GM21737 (cell line): ENCODE results near the gene TRABD2B.

Experiments
- ATAC-seq: cut with Tn5 transposase; IDR thresholded peaks from one replicate; pipeline ENCODE4 v1.9.1; 2021; ENCODE audit warnings: mild to moderate bottlenecking, moderate library complexity; ENCODE audit not compliant: unreplicated experiment

The TRABD2B gene

GRCh38 chr1:47938520-47938919 lies 58.7 kb downstream of the TRABD2B start:
- ATAC-seq: no peak

- ATAC-seq: no peak
These were observed 59.5 kb downstream of the TRABD2B start for GRCh38 chr1:47937586-47938254.

GRCh38 chr1:47936916-47937551 lies 60.2 kb downstream of the TRABD2B start:
- ATAC-seq: no peak

- no peak for ATAC-seq
These were observed 61.3 kb downstream of the TRABD2B start for GRCh38 chr1:47935856-47936255.

GRCh38 chr1:47935163-47935562 lies 62.0 kb downstream of the TRABD2B start:
- ATAC-seq: no peak

- no peak for ATAC-seq
These were observed 62.9 kb downstream of the TRABD2B start for GRCh38 chr1:47934243-47934805.

- ATAC-seq: no peak
These were observed 64.4 kb downstream of the TRABD2B start for GRCh38 chr1:47932743-47933142.

GRCh38 chr1:47931395-47931794 lies 65.8 kb downstream of the TRABD2B start:
- ATAC-seq: no peak

GRCh38 chr1:47930210-47930840 lies 66.9 kb downstream of the TRABD2B start:
- ATAC-seq: no peak

GRCh38 chr1:47927165-47927564 lies 70.0 kb downstream of the TRABD2B start:
- ATAC-seq: no peak

GRCh38 chr1:47926461-47926999 lies 70.7 kb downstream of the TRABD2B start:
- no peak for ATAC-seq

GRCh38 chr1:47924270-47925048 lies 72.7 kb downstream of the TRABD2B start:
- ATAC-seq: no peak

GRCh38 chr1:47921935-47922415 lies 75.2 kb downstream of the TRABD2B start:
- no peak for ATAC-seq

- ATAC-seq: no peak
These were observed 77.9 kb downstream of the TRABD2B start for GRCh38 chr1:47919113-47919833.

- no peak for ATAC-seq
These were observed 78.8 kb downstream of the TRABD2B start for GRCh38 chr1:47918257-47918867.

GRCh38 chr1:47917687-47918086 lies 79.5 kb downstream of the TRABD2B start:
- ATAC-seq: no peak

- no peak for ATAC-seq
These were observed 81.4 kb downstream of the TRABD2B start for GRCh38 chr1:47915677-47916353.

- no peak for ATAC-seq
These were observed 82.1 kb downstream of the TRABD2B start for GRCh38 chr1:47914952-47915676.
